ENCODE data around the gene NOS2.
"Not testable (repeated sequence)": the region's sequence is repeated elsewhere in the genome, so short reads cannot be mapped to it uniquely, and the experiment has no call there.

DNA sequence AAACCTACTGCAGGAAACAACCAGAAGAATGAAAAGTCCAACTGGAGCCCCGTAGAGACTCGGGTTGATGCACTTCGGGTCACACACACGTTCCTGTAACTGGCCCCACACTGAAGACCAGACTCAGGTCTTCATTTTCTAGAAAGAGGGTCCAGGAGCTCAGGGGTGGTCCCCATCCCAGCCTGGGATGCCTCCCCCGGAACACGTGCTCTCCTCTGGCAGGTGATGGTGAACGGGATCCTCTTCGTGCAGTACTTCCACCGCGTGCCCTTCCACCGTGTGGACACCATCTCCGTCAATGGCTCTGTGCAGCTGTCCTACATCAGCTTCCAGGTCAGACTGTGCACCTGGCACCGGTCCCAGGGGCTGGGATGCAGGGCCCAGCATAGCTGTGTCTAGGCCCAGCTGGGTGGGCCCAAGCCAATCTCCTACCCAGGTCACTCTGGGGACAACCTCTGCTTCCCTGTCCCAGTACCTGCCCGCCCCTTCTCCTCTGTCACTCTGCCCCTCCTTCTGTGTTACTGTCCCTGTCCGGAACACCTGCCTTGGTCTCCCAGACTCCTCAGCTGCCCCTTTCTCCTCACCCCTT is 50.7 kb downstream of the NOS2 start:
- TF ChIP-seq POLR2A, POLR2AphosphoS5 (IDR thresholded peaks at IDR 0.05): not testable (repeated sequence)
- TF ChIP-seq, protein P1, sequence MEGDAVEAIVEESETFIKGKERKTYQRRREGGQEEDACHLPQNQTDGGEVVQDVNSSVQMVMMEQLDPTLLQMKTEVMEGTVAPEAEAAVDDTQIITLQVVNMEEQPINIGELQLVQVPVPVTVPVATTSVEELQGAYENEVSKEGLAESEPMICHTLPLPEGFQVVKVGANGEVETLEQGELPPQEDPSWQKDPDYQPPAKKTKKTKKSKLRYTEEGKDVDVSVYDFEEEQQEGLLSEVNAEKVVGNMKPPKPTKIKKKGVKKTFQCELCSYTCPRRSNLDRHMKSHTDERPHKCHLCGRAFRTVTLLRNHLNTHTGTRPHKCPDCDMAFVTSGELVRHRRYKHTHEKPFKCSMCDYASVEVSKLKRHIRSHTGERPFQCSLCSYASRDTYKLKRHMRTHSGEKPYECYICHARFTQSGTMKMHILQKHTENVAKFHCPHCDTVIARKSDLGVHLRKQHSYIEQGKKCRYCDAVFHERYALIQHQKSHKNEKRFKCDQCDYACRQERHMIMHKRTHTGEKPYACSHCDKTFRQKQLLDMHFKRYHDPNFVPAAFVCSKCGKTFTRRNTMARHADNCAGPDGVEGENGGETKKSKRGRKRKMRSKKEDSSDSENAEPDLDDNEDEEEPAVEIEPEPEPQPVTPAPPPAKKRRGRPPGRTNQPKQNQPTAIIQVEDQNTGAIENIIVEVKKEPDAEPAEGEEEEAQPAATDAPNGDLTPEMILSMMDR (IDR thresholded peaks at IDR 0.05 in 8 of 11, conservative IDR thresholded peaks at IDR 0.05 in 3 of 11), result not testable (repeated sequence)

Measured in spleen (tissue), 7 donors.